HG03095 (cell line): ENCODE measurements around the gene PCSK7.
"Not testable (repeated sequence)": the region's sequence is repeated elsewhere in the genome, so short reads cannot be mapped to it uniquely, and the experiment has no call there.

ENCODE experiments used
- ATAC-seq: cut with Tn5 transposase; IDR thresholded peaks from one replicate; pipeline ENCODE4 v1.9.1; 2021; ENCODE audit warnings: moderate library complexity; ENCODE audit not compliant: unreplicated experiment

PCSK7 gene

DNA sequence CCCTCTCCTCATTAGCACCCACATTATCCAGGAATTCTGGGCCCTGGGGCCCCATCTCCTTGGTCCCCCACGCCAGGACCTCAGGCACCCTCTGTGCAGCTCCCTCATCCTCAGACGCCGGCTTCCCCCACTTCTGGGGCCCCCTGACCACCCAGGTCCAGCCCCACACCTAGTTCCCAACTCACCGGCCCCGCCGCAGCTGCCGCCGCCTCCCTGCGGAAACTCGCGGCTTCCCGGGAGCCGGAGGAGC, at the start of gene PCSK7:
Gene PCSK7, minus strand, starts transcription at position 232 of the 250 bp plus-strand sequence. CDS start 2,229 bp downstream, outside the sequence.
- no peak for ATAC-seq

DNA sequence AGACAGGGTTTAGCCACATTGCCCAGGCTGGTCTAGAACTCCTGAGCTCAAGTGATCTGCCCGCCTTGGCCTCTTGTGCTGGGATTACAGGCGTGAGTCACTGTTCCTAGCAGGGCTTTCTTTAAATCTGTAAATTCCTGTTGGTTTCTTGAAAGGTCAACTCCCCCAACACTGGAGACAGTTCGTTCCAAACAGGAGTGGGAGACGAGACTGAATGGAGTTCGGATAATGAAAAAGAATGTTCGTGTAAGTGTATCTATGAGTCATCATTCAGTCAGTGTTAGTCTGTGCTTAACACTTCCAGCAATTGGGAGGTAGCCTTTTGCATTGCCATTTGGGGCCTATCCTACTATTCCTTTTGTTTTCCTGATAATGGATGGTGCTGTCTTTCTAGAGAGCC, 49.3 kb upstream of the PCSK7 start:
- ATAC-seq: no peak

DNA sequence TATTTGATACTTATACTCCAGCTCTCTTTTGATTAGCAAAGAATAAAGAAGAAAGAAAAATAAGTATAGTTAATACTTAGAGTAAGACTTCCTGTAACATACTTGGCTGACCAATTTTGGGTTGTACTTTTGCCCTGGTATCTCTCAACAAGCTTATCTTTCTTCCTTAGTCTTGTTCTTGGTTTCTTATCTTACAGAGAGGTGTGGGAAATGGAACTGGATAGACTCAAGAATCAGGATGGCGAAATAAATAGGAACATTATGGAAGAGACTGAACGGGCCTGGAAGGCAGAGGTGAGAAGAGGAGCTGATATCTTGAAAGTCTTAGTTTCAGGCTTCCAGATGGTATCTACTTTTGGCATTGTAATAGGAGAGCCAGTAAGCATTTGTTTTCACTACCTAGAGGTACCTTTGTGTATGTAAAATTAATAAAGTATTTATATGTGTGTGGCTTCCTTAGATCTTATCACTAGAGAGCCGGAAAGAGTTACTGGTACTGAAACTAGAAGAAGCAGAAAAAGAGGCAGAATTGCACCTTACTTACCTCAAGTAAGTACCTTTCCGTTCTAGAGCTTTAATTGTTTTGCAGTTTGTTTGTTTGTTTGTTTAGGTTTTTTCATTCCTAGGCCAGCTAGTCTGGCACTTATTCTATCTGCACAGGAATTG, 48.0 kb upstream of the PCSK7 start:
- no peak for ATAC-seq

GRCh38 chr11:117278347-117278746, 46.5 kb upstream of the PCSK7 start:
- ATAC-seq: no peak

DNA sequence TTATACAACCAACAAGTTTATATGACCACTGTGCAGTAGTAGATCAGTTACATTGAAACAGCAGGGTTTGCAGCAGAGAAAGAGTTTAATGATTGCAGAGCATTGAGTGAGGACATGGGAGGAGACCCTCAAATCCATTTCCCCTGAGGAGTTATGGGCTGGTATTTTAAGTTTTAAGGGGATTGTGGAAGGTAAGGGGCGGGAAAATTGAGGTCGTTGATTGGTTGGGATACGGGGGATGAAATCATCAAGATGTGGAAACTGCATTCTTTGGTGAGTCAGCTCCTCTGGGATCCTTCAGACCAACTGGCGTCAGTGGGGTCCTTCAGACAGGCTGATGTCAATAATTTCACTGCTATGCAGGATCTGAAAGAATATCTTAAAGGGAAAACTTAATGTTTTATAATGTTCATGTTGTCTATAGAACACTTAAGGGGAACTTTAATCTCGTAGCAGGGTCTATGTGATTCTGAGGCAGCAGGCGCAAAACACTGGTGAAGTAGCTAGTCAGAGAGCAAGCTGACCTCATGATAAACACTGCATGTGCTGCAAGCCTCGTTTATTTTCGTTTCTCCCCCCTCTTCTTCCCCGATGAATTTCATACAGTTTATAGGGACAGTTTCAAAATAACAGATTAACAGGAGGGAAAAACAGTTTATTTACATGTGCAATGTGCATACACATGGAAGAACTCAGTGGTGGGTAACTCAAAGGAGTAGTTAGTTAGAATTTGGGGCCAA, 41.8 kb upstream of the PCSK7 start:
- no peak for ATAC-seq

GRCh38 chr11:117272175-117272574, 40.3 kb upstream of the PCSK7 start:
- not testable (repeated sequence) for ATAC-seq

DNA sequence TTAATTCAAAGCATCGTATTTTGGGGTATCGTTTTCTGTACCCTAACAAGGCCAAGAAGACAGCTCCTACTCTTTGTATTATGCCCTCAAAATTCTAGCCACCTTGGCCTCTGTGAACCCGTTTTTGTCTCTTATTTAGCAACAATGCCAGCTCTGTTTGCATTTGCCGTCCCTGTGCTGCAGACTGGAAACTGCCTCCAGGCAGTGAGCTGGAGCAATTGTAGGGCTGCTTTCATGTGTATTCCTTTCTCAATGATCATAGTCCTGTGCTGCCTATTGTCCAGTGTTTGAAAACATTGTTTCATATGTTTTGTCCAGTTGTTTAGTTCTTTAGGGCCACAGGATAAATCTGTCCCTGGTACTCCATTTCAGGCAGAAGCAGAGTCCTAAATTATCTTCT, 39.3 kb upstream of the PCSK7 start:
- ATAC-seq: no peak

DNA sequence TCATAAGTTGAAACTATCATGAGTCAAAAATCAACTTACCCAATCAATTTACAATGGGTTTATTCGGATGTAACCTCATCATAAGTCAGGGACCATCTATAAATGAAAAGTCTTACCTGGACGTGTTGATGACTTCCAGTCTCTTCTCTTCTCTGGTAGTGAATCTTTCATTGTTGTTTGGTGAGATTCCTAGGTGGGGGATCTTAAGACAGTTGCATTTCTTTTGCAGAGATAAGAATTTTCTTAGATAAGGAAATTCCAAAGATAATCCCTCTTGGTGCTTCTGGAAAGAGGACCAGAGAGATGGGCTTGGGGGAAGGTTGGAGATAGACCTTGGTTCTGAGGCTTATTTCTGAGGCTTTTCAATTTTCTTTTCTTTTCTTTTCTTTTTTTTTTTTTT, 38.0 kb upstream of the PCSK7 start:
- no peak for ATAC-seq

- ATAC-seq: no peak
Observed at GRCh38 chr11:117265745-117266144, 33.9 kb upstream of the PCSK7 start.

GRCh38 chr11:117264624-117265323, 32.9 kb upstream of the PCSK7 start:
- ATAC-seq: not testable (repeated sequence)

DNA sequence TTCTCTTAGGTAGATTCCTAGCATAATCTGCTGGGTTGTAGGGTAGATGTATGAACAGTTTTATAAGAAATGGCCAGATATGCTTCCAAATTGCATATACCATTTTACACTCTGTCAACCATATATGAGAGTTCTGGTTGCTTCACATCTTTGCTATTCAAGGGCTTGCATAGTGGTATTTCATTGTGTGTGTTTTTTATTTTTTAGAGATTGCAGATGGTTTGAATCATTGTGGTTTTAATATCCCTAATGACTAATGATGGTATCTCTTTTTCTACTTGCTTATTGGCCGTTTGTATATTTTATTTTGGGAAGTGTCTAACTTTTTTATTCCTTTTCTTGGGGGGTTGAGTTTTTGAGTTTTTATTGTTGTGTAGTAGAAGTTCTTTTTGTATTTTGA, 27.5 kb upstream of the PCSK7 start:
- no peak for ATAC-seq

- ATAC-seq: no peak
Observed at GRCh38 chr11:117258576-117258975, 26.7 kb upstream of the PCSK7 start.

GRCh38 chr11:117256573-117256972, 24.7 kb upstream of the PCSK7 start:
- no peak for ATAC-seq

GRCh38 chr11:117255966-117256365, 24.1 kb upstream of the PCSK7 start:
- no peak for ATAC-seq

DNA sequence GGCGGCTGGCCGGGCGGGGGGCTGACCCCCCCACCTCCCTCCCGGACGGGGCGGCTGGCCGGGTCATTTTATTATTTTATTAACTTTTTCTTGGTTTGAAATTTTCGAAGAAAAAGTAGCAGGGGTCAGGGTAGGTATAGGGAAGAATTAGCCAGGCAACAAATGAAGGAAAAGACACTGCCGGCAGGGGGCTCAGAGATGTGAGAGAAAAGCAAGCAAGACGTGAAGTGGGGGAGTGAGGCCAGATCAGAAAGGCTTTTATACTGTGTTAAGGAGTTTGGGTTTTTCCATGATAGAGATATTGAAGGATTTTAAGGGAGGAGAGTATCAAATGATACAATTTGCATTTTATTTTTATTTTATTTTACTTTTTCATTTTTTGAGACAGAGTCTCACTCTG, 19.6 kb upstream of the PCSK7 start:
- ATAC-seq: no peak

DNA sequence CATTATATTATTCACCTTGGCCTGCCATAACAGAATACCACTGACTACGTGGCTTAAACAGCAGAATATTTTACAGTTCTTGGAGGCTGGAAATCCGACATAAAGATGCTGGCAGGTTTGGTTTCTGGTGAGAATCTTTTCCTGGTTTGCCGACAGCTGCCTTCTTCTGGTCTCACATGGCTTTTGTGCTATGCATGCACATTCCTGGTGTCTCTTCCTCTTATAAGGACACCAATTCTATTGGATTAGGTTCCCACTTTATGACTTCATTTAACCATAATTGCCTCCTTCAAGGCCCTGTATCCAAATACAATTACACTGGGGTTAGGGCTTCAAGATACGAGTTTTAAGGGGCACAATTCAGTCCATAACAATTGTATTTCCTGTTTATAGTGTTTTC, 17.7 kb upstream of the PCSK7 start:
- ATAC-seq: no peak

DNA sequence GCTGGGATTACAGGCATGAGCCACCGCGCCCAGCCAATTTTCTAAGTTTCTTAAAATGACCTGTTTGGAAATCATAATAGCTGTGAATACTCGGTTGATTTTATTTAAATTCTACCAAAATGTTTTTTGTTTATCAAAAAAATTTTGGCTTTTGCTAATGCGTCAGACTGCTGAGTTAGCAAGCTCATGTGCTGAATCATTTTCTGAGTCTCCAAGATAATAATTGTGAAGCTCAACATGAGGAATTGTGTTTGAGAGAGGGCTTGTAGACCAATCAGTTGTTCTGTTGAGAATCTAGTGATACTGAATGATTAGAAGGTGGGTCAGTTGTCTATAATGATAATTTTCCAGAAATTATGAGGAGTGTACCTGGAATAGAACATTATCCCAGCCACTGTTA, 16.5 kb upstream of the PCSK7 start:
- ATAC-seq: no peak

- ATAC-seq: no peak
Observed at GRCh38 chr11:117239295-117239694, 7.4 kb upstream of the PCSK7 start.

DNA sequence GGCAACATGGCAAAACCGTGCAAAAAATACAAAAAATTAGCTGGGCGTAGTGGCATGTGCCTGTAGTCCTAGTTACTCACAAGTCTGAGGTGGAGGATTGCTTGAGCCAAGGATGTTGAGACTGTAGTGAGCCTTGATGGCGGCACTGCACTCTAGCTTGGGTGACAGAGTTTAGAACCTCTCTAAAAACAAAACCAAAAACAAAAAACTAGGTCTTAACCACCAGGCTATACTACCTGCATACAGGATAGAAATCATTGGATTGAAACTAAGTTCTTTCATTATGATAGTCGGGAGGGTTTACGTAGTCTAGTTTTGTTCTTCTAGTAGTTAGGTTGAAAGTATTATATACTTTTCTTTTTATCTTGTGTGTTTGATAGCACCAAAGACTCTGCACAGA, 6.3 kb upstream of the PCSK7 start:
- no peak for ATAC-seq

- ATAC-seq: no peak
Observed at GRCh38 chr11:117232911-117233409, 1.1 kb upstream of the PCSK7 start.

DNA sequence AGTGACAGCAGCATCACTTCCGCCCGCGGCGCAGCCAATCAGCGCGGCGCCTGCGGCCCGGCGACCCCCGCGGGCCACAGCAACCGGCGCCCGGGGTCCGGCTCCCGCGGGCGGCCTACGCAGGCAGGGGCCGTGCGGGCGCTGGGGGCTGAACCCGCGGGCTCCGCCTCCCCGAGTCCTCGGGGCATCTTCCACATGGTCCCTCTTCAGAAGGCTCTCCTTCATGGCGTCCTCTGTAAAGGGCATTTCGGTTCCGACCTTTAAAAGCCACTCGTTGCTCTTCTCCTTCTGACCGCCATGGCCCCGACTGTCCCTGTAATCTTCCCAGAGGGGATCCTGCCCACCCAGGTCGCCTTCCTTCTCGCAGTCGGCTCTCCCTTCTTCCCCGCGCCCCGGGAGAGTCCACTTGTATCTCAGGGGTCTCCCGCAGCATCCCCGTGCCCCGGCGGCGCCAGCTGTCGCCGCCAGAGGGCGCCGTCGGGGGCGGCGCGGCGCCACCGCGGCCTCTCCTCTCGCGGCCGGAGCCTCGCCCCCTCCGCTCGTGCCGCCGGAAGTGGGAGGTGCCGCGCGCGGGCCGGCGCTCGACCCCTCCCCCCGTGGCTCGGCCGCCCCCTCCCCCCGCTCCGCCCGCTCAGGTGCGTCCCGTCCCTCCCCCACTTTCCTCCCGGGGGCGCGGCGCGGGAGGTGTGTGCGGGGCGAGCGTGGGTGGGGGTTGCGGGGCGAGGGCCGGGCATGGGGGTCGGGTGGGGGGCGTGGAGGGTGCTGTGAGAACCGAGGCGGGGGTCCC, 412 bp upstream of the PCSK7 start, which contains the start of gene RNF214:
Gene RNF214, plus strand, starts transcription at position 580 of the 787 bp plus-strand sequence. CDS start 1,602 bp downstream, outside the sequence.
- peak; percentile 61 for ATAC-seq
